Activated naive CD4-positive, alpha-beta T cell (primary cell): Measurements from ENCODE around the gene WFIKKN1.
A peak's percentile ranks its signal among the peaks of the same experiment; 100 is the strongest.
"Not testable (repeated sequence)": the region's sequence is repeated elsewhere in the genome, so short reads cannot be mapped to it uniquely, and the experiment has no call there.

Experiments
- DNase-seq, 4 experiments: peaks; one replicate each; lab custom pipeline; 2025; lab: John Stamatoyannopoulos, UW

The WFIKKN1 gene

GRCh38 chr16:595094-595528 is 35.7 kb upstream of the WFIKKN1 start:
- DNase-seq: no peak

DNA sequence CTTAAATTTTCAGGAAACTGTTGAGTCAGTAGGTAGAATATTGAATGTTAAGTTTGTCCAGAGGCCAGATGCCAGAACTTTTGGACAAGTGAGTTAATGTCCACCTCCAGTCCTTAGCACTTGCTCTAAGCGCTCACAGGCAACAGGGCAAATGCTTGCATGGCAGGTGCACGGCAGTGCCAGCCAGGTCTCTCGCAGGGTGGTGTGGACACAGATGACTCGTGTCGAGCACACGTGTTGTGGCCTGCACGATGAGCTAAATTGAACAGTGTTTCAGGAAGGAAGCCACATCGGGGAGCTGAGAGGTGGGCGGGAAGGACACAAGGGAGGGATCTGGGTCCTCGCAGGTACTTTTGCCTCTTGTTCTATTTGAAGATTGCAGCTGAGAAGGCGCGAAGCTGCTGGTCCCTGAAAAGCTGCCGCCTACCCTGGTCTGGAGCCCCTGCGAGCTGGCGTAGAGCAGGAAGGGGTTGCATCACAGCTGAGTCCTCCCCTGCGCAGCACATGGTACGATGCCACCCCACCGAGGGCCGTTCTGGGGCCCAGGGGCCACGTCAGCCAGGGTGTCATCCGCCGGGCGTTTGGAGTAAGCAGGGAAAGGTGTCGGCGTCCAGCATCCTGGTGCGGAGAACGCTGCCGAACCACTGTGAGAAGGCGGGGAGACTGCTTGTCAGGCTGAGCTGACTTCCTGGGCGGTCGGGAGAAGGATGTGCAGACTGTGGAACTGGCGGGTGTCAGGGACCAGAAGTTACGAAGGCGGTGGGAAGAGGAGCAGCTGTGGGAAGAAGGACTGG is 34.6 kb upstream of the WFIKKN1 start:
- DNase-seq: no peak

- DNase-seq: no peak
Measured at GRCh38 chr16:596736-597060, 34.1 kb upstream of the WFIKKN1 start.

GRCh38 chr16:597655-598054 is 33.1 kb upstream of the WFIKKN1 start:
- not testable (repeated sequence) for DNase-seq

DNA sequence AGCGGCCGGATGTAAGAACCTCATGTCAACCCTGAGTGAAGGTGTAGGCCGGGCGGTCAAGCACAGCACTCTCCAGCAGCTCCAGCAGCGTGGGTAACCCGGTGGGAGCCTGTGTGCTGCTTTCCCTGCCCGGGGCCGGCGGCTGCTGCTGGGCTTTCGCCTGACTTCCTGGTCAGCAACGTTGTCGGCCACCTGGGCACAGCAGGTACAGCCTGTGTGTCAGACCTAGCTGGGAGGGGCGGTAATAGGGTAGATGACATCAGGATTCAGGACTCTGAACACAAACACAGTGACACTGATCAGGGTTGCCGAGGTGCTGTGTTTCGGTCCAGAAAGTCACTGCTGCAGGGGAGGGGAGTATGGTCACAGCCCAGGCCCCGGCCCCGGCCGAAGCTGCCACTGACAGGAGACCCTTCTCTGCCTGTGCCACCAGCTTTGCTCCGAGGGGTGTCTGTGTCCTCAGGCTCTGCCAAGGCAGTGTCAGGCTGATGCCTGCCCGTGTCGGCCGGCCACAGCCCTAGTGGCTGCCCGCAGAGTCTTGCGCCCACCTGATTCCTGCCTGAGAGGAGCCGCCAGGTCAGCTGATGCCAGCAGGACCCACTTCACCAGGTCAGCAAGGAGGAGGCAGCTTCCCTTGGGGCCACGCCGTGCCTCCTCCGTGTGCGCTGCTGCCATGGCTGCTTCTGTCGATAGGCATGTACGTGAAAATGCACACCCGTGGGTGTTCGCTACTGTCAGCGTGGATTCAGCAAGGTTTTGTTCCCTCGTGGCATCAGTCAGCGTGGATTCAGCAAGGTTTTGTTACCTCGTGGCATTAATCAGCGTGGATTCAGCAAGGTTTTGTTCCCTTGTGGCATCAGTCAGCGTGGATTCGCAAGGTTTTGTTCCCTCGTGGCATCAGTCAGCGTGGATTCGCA is 31.7 kb upstream of the WFIKKN1 start:
- DNase-seq: no peak

- no peak for DNase-seq
Measured at GRCh38 chr16:600781-601180, 30.0 kb upstream of the WFIKKN1 start.

GRCh38 chr16:603933-604332 is 26.9 kb upstream of the WFIKKN1 start:
- DNase-seq: no peak

GRCh38 chr16:606656-607307 is 24.0 kb upstream of the WFIKKN1 start:
- no peak for DNase-seq

DNA sequence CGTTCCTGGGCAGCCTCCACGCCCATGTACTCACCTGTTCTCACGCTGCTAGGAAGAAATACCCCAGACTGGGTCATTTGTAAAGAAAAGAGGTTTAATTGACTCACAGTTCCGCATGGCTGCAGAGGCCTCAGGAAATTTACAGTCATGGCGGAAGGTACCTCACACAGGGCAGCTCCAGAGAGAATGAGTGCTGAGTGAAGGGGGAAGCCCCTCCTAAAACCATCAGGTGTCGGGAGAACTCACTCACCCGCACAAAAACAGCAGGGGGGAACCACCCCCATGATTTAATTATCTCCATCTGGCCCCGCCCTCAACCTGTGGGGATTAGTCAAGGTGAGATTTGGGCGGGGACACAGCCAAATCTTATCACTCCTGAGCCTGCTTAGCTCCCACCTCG is 22.8 kb upstream of the WFIKKN1 start:
- no peak for DNase-seq

- DNase-seq: no peak
Measured at GRCh38 chr16:609316-609715, 21.5 kb upstream of the WFIKKN1 start.

DNA sequence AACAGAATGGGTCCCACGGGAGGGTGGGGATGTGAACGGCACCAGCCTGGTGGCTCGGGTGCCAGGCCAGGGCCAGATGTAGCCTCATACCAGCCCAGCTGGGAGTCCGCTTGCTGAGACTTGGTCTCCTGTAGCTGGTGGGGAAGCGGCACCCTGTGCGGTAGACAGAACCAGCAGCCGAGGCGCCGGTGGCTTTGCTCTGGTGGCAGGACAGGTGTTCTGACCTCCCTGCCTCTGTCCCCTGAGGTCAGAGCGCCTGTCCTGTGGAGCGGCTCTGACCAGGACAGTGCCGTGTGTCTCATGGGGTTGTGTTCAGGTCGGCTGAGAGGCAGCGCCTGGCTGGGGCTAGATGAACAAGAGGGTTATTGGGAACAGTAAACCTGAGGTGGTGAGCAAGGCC is 20.8 kb upstream of the WFIKKN1 start:
- no peak for DNase-seq

GRCh38 chr16:610513-611381 is 20.0 kb upstream of the WFIKKN1 start:
- peak in 3 of 4 experiments; percentile 14 to 36 (median 23) for DNase-seq

GRCh38 chr16:615122-615521 is 15.7 kb upstream of the WFIKKN1 start:
- DNase-seq: no peak

DNA sequence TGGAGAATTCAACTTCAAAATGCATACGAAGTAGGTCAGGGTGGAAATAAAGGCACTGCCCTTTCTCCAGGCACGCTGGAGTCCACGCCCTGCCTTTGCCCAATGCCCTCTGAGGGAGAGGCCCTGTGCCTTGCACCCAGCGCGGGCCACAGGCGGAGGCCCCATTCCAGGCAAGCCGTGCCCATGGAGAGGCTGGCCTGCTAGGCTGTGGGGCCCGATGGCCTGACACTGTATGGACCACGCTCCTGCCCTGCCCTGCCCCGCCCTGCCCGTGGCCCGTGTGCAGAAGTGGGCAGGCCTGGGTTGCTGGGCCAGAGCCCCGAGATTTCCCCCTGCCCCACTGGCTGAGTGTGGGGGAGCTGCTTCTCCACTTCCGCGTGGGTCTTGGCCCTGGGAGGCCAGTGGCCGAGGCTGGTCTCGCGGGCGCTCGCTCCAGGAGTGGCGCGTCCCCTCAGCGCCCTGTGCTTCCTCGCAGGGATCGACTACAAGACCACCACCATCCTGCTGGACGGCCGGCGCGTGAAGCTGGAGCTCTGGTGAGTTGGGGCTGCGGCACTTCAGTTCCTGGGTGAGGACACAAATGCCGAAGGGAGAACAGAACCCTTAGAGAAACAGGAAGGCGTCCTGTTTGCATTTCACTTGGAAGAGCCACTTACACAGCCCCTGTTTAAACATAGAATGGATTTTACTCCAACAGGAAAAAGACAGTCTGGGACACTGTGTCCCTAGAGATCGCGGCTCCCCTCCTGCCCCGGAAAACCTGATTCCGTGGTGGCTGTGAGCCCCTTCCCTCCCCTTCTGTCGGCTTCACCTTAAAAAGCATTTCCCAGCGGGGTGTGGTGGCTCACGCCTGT is 13.8 kb upstream of the WFIKKN1 start:
- DNase-seq: no peak

GRCh38 chr16:617855-618254 is 12.9 kb upstream of the WFIKKN1 start:
- no peak for DNase-seq

DNA sequence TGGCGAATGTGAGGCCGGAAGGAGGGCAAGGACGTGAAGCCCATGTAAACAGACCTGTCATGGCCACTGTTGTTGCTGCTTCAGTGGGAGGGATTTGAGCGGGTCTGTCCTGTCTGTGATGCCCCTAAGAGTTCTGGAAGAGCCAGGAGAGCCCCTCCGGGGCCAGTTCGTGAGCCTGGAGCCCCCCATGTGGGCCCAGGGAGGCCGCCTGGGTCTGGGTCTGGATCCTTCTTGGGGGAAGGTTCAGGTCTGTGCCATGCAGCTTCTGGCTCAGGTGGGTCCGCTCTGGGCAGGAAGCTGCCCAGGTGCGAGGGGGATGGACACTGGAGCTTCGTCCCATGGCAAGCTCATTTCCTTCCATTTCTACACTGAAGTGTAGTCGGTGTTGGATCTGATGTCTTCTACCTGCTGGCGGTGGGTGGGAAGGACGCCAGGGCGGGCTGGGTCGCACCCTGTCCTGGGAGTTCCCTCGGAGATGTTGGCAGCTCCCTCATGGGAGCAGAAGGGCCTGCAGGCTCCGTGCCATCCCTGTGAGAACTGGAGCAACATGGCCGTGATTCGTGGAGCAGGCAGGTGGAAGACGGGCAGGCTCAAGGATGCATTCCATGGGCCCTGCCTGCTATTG is 11.2 kb upstream of the WFIKKN1 start:
- DNase-seq: no peak

DNA sequence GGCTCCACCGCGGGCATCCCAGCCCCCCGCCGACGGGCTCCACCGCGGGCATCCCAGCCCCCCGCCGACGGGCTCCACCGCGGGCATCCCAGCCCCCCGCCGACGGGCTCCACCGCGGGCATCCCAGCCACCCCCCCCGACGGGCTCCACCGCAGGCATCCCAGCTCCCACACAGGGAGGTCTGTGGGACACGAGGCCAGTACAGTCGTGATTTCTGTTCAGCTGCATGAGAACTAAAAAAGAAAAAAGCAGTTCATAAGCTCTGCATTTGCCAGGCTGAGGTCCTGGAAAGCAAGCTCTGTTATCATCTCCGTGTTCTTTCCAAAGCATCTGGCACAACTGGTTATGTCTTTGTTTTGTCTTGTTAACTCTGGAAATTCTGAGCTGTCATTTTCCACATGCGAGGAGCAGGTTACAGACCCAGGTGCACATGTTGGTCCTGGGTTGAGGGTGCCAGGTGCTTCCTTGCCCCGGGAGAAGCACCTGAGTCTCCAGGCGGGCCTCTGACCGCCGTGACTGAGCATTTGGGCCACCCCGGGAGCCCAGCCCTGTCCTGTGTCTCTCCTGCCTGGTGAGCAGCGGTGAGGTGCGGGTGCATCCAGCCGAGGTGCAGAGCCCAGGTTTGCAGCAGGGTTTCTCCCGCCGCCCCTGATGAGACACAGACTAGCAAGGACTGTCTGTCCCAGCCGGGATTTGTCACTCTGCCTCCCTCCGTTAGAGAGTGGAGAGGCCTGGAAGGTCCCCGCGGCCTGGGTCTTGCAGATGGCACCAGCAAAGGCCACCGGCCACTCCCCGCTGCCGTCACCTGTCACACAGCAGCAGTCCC is 9.9 kb upstream of the WFIKKN1 start:
- DNase-seq: no peak

DNA sequence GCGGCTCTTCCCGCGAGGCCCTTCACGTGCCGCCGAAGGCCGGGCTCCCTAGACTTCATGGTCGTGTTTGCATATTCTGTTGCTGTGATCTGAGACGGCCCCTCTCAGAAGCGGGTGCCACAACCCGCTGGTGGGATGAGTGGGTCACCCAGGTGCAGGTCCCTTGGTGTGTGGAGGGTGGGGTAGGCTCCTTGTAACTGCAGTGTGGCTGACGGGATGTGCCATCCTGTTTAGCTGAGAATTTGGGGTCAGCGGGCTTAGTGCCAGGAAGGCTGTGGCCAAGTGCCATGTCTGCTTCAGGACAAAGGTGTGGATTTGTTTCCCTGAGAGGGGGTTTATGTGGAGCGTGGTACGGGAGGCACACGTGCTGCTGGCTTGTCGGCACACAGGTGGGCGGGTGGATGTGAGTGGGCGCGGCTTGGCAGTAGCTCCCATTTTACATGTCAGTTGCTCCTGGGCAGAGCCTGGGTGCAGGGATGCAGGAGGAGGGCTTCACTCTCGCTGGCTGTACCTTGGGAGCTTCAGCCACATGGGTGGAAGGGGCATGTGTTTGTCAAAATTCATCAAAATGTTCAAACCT is 9.2 kb upstream of the WFIKKN1 start:
- no peak for DNase-seq

GRCh38 chr16:622920-623280 is 7.9 kb upstream of the WFIKKN1 start:
- DNase-seq: no peak
